IPS DF 6.9 (cell line): Measurements from ENCODE around the gene FIBCD1.
"Not testable (repeated sequence)": the region's sequence is repeated elsewhere in the genome, so short reads cannot be mapped to it uniquely, and the experiment has no call there.

ENCODE experiments used
- DNase-seq: peaks from one replicate; pipeline ENCODE4 v3.0.0-alpha.2; 2013; ENCODE audit warnings: low read depth, low spot score
- H3K27ac ChIP-seq: one replicate; pipeline ENCODE4 v1.5.1; 2013; ENCODE audit warnings: low read length, control low read depth
- H3K27me3 ChIP-seq: 2 replicates; pipeline ENCODE4 v1.6.1; 2013; ENCODE audit warnings: mild to moderate bottlenecking, low read length; ENCODE audit not compliant: control insufficient read depth, insufficient read depth
- H3K36me3 ChIP-seq: 2 replicates; pipeline ENCODE4 v1.6.1; 2013; ENCODE audit warnings: low read length; ENCODE audit not compliant: control insufficient read depth, insufficient read depth
- H3K4me1 ChIP-seq: 2 replicates; pipeline ENCODE4 v1.6.1; 2013; ENCODE audit warnings: low read length; ENCODE audit not compliant: control insufficient read depth, insufficient read depth
- H3K4me3 ChIP-seq: 2 replicates; pipeline ENCODE4 v1.5.1; 2013; ENCODE audit warnings: mild to moderate bottlenecking, low read length
- H3K9me3 ChIP-seq: 2 replicates; pipeline ENCODE4 v1.6.1; 2013; ENCODE audit warnings: low read length, inconsistent platforms; ENCODE audit not compliant: control insufficient read depth, insufficient read depth
- WGBS: extraction: QIAGEN DNeasy Blood & Tissue Kit; methylation state at CpG from one replicate; pipeline ENCODE4 v1.1.7; 2013; ENCODE audit warnings: mixed read lengths, missing lambda C conversion rate; ENCODE audit not compliant: insufficient read length, insufficient coverage; 5-methylcytosine and 5-hydroxymethylcytosine counted together

FIBCD1 gene

DNA sequence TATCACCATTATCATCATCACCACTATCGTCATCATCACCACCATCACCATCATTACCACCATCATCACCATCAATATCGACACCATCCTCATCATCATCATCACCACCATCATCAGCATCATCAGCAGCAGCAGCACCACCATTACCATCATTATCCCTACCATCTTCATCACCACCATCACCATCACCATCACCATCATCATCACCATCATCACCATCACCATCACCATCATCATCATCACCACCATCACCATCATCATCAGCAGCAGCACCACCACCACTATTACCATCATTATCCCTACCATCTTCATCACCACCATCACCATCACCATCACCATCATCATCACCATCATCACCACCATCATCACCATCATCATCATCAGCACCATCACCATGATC, 15.9 kb upstream of the FIBCD1 start:
- DNase-seq, H3K4me1 ChIP-seq, H3K4me3 ChIP-seq, H3K9me3 ChIP-seq, H3K36me3 ChIP-seq, H3K27ac ChIP-seq, H3K27me3 ChIP-seq: not testable (repeated sequence)
- 96% methylated on average over 2 of the region's 2 CpGs for WGBS

DNA sequence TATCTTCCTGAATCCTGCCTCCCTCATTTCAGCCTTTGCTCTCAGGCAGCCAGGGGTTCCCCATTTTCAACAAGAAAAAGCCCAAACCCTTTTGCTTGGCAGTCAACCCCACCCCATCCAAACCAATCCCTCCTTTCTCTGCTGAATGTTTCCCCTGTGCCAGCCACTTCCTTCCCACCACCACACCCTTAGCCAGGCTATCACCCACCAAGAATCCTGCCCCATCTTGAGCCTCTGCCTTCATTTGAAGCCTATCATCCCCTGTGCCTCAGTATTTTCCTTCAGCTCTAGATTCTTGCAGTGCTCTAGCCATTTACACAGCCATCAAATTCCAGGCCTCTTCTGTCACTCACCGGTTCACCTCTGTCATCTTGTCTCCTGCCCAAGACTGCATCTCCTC, 15.3 kb upstream of the FIBCD1 start:
- no peaks in the 10 kb centered on the region for H3K9me3 ChIP-seq
- H3K4me3 ChIP-seq, result no peak overlapping the region
- no peaks in the 10 kb centered on the region for H3K36me3 ChIP-seq
- DNase-seq, result no peak
- no peaks in the 10 kb centered on the region; the same call in 1 of the 2 replicates for H3K4me1 ChIP-seq
- H3K27ac ChIP-seq, result no peak overlapping the region
- H3K27me3 ChIP-seq, result no peaks in the 10 kb centered on the region
- no CpG with 5 or more reads among the region's 1 CpG for WGBS

DNA sequence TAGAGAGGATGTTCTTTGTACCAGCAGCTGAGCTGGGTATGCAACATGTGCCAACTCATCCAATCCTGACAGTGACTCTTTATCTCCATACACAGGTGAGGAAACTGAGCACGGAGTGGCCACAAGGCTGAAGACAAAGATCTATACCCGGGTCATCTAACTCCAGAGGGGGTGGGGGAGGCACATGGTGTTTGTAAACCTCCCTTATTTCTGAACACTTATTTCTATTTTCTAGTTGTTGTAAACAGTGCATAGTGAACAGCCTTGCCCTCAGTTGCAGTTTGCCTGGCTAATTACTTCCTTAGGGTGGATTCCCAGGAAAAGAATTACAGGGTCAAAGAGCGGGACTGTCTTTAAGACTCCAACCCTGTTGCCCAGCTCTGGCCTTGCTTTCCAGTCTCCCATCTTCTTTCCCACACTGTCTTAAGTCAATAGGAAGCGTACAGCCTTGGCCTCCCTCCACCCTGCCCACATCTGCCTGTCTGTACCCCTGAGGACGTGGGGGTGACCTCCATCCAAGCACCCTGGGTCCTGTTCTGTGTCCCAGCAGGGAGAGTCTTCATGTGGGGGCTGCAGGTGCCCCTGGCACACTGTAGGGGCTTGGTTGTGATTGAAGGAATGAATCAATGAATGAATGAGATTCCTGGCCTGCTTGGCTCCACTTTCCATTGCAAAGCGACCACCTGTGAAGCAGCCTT, 13.2 kb upstream of the FIBCD1 start:
- Histone ChIP-seq H3K27me3 (no peaks in the 10 kb centered on the region), H3K4me1 (no peaks in the 10 kb centered on the region; the same call in 1 of the 2 replicates), H3K4me3 (no peak overlapping the region), H3K36me3 (no peaks in the 10 kb centered on the region), H3K9me3 (no peaks in the 10 kb centered on the region), H3K27ac (no peak overlapping the region)
- DNase-seq, result no peak
- no CpG with 5 or more reads among the region's 6 CpGs for WGBS

DNA sequence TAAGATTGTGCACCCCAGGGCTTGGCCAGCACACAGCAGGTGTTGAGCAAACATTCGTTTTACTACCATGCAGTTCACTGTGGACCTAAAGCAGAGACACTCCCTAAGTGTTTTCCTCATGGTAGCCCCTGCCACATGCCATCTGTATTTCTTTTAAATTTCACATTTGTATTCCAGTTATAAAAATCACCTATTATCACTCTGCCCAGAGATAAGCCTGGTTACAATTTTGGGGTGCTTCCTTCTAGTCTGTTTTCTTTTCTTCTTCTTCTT, 10.9 kb upstream of the FIBCD1 start:
- Histone ChIP-seq H3K27me3 (no peaks in the 10 kb centered on the region), H3K4me3 (no peak overlapping the region), H3K36me3 (no peaks in the 10 kb centered on the region), H3K4me1 (no peaks in the 10 kb centered on the region), H3K27ac (no peak overlapping the region), H3K9me3 (no peaks in the 10 kb centered on the region)
- no CpG with 5 or more reads among the region's 1 CpG for WGBS
- DNase-seq, result no peak

DNA sequence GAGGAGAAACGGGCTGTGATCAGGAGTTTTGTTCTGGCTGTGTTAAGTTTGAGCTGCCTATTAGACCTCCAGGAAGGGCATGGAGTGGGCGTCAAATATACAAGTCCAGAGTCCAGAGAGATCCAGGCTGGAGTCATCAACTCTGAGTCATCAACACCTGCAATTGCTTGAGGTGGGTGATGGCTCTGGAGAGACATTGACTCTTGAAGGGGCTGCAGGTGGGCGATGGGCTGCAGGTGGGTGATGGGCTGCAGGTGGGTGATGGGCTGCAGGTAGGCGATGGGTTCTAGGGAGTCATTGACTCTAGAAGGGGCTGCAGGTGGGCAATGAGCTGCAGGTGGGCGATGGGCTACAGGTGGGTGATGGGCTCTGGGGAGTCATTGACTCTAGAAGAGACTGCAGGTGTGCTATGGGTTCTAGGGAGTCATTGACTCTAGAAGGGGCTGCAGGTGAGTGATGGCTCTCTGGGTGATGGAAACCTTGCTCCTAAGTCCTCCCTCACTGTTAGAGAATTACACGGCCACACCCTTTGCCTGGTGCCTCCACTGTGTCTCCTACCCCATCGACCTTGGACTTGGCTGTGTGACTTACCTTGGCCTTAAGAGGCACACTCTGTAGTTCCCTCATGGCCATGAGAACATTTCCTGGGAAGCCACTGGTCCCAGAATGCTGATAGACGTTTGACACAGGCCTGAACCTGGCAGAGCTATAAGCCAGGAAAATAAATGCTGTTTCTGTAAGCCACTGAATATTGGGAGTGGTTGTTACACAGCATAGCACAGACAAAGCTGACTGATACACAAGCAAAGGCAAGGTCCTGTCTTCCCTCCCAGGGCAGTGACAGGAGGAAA, 10.4 kb upstream of the FIBCD1 start:
- Histone ChIP-seq H3K9me3 (no peaks in the 10 kb centered on the region), H3K27me3 (no peaks in the 10 kb centered on the region), H3K36me3 (no peaks in the 10 kb centered on the region), H3K4me3 (no peak overlapping the region), H3K27ac (no peak overlapping the region), H3K4me1 (no peaks in the 10 kb centered on the region)
- WGBS, result no CpG with 5 or more reads among the region's 8 CpGs
- no peak for DNase-seq

DNA sequence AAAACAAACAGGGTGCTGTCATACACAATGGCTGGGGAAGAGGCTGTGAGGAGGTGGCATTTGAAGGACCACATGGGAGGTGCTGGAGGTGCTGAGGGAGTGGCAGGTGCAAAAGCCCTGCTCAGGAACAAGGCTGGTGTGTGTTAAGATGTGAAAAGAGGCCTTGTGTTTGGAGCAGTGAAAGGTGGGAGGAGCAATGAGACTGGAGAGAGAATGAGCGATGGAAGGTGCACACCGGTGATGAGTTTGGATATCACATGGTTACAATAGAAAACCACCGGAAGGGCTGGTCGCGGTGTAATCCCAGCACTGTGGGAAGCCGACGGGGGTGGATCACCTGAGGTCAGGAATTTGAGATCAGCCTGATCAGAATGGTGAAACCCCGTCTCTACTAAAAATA, 9.2 kb upstream of the FIBCD1 start:
- Histone ChIP-seq H3K36me3 (no peaks in the 10 kb centered on the region), H3K4me1 (no peaks in the 10 kb centered on the region), H3K4me3 (no peak overlapping the region), H3K27me3 (no peaks in the 10 kb centered on the region), H3K27ac (no peak overlapping the region), H3K9me3 (no peaks in the 10 kb centered on the region)
- WGBS, result no CpG with 5 or more reads among the region's 8 CpGs
- DNase-seq, result no peak

DNA sequence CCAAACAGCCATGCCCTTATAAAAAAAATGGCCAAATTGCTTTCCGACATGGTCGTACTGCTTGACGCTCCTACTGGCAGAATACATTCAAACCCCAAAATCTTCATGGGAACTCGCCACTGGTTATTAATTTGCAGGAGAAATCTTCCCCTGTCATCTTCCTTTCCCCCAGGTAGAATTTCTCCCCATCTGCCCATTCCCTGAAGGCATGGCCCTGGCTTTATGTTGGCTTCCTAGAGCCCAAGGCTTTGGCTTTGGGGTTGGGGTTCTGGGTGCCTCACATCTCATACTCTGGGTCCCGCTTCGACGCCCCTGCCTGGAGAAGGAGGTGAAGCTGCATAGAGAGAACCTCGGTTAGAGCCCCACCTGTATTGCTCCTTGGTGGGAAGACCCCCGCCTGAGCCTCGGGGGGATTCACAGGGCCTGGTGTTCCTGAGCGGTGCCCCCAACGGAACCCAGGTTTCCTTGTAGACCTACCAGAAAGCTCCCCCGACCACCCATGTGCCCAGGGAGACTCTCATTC, 8.6 kb upstream of the FIBCD1 start:
- Histone ChIP-seq H3K36me3 (no peaks in the 10 kb centered on the region), H3K27ac (no peak overlapping the region), H3K4me1 (no peaks in the 10 kb centered on the region), H3K9me3 (no peaks in the 10 kb centered on the region), H3K27me3 (no peaks in the 10 kb centered on the region), H3K4me3 (no peak overlapping the region)
- no CpG with 5 or more reads among the region's 13 CpGs for WGBS
- DNase-seq, result no peak

DNA sequence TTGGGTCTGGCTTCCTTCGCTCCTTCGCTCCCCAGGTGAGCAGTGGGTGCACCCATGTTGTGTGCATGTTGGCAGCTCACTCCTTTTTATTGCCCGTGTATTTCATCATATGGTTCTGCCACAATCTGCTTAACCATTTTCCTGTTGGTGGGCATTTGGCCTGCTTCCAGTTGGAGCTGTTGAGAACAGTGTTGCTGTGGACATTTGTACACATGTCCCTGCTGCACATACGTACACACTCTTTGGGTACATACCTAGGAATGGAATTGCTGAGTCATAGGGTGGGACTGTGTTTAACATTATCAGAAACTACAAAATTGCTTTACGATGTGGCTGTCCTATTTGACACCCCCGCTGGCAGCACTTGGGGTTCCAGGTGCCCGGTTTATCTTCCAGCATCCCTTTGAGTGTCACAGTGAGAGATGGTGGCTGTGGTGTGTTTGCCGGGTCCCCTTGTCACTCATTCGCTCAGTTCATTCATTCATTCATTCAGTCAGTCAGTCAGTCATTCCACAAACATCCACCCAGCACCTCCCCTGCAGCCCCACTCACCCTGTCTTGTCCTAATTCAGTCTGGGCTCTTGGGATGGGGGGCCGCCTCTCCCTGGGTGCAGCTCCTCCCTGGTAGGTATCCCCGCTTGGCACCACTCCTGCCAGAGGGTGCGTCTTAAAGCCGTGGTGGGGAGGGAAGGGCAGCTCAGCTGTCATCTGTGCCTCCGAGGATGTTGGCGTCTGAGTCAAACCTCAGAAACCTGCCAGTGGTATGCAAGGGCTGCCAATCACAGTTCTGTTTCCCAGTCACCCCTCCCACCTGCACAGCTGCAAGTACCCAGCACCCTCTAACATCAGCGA, 7.9 kb upstream of the FIBCD1 start:
- H3K27me3 ChIP-seq, result no peaks in the 10 kb centered on the region
- no peak overlapping the region for H3K27ac ChIP-seq
- no CpG with 5 or more reads among the region's 16 CpGs for WGBS

DNA sequence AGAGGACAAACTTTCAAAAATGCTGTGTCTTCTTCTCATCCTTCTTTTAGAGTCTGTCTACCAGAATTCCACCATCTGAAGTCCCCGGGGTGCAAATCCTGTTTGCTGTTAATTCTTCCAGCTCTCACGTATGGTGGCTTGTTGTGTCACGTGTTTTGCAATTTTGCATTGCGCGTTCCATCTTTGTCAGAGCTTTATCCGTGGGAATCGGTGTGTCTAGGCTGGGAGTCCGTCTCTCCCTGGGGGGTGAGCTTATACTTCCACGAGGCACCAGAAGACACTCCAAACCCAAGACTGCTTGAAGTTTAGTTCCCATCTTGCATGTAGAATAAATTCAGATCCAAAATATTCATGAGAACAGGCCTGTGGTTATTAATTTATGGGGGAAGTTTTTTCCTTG, 6.1 kb upstream of the FIBCD1 start:
- no CpG with 5 or more reads among the region's 9 CpGs for WGBS
- DNase-seq, result no peak
- H3K27me3 ChIP-seq, result peaks cover 4% of the 10 kb centered on the region; the same call in 1 of the 2 replicates
- no peak overlapping the region for H3K27ac ChIP-seq
- peaks cover 4% of the 10 kb centered on the region for H3K4me1 ChIP-seq
- H3K4me3 ChIP-seq, result no peak overlapping the region
- H3K36me3 ChIP-seq, result no peaks in the 10 kb centered on the region
- no peaks in the 10 kb centered on the region for H3K9me3 ChIP-seq

More for the DNA sequence above, 7.9 kb upstream of the FIBCD1 start:
- no peaks in the 10 kb centered on the region for H3K9me3 ChIP-seq
- H3K4me1 ChIP-seq, result no peaks in the 10 kb centered on the region
- no peak overlapping the region; the same call in 1 of the 2 replicates for H3K4me3 ChIP-seq
- H3K36me3 ChIP-seq, result no peaks in the 10 kb centered on the region
- no peak for DNase-seq

DNA sequence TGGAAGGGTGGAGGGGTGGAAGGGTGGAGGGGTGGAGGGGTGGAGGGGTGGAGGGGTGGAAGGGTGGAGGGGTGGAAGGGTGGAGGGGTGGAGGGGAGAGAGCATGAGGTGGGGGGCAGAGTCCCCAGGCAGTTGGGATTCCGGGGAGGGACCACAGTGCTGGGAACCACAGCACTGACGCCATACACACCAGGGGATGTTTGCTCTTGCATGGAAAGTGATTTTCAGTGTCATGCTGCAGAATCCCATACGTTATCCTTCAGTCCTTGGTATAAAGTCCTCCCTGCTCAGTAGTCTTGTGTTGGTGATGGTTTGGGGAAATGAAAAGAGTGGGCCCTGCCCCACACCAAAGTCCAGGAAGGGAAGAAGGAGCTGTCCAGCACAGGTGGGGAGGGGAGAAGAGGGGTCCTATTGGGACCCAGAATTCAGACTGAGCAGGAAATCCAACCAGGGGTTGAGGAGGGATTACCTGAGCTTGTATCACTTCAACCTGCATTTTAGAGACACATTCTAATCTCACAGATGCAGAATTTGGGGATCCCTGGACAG, 5.5 kb upstream of the FIBCD1 start:
- Histone ChIP-seq H3K27ac (no peak overlapping the region), H3K27me3 (peaks cover 5% of the 10 kb centered on the region; the same call in 1 of the 2 replicates), H3K4me3 (no peak overlapping the region), H3K36me3 (no peaks in the 10 kb centered on the region), H3K9me3 (no peaks in the 10 kb centered on the region), H3K4me1 (peaks cover 4% of the 10 kb centered on the region)
- DNase-seq, result no peak
- no CpG with 5 or more reads among the region's 3 CpGs for WGBS
